Breast epithelium (tissue), 3 donors: ENCODE results near the gene NDUFC2.

Source experiments
- CTCF ChIP-seq, 3 donors: fragments of 450-650 bp; IDR thresholded peaks; one replicate each; pipeline ENCODE4 v1.5.1; 2016 to 2017; ENCODE audit warnings: antibody characterized with exemption in 3 of 3, mild to moderate bottlenecking in 3 of 3, moderate library complexity in 3 of 3
- POLR2A ChIP-seq: fragments of 450-650 bp; IDR thresholded peaks from one replicate; pipeline ENCODE4 v1.6.1; 2016; ENCODE audit warnings: antibody characterized with exemption, mild to moderate bottlenecking, moderate library complexity
- POLR2AphosphoS5 ChIP-seq, 3 donors: sonication (generic); formaldehyde crosslinking; IDR thresholded peaks; one replicate each; pipeline ENCODE4 v1.6.1; 2017; ENCODE audit warnings: antibody characterized with exemption in 3 of 3

GRCh38 chr11:78038697-78039313 lies 40.9 kb downstream of the NDUFC2 start:
- TF ChIP-seq CTCF (IDR thresholded peaks at IDR 0.05) (no peak), POLR2A (no peak), POLR2AphosphoS5 (IDR thresholded peaks at IDR 0.05) (no peak)
